T-helper 2 cell (primary cell): Measurements from ENCODE around the gene TNS3.
"Not testable (repeated sequence)": the region's sequence is repeated elsewhere in the genome, so short reads cannot be mapped to it uniquely, and the experiment has no call there.

Experiments used
- DNase-seq, 5 experiments: peaks; one replicate each; pipeline versions ENCODE4 v3.0.0 to v3.0.0-alpha.2; 2012 to 2022
- total RNA-seq, 2 donors: gene quantifications; one replicate each; lab custom pipeline; 2026; lab: John Stamatoyannopoulos, UW

TNS3 gene
- total RNA-seq = 0 to 0.88 reads per million in 2 donors

- no peak for DNase-seq
Measured at GRCh38 chr7:47581804-47582763, at the start of gene TNS3. Gene TNS3, minus strand, starts transcription at chr7:47582111. Its CDS starts 142,475 bp downstream, at chr7:47439636.

- DNase-seq = no peak
Measured at GRCh38 chr7:47631711-47632110, 49.8 kb upstream of the TNS3 start.

GRCh38 chr7:47627580-47628283, 45.8 kb upstream of the TNS3 start:
- DNase-seq = no peak

GRCh38 chr7:47625861-47626715, 44.2 kb upstream of the TNS3 start:
- DNase-seq = no peak

- DNase-seq = no peak
Measured at GRCh38 chr7:47624689-47625088, 42.8 kb upstream of the TNS3 start.

DNA sequence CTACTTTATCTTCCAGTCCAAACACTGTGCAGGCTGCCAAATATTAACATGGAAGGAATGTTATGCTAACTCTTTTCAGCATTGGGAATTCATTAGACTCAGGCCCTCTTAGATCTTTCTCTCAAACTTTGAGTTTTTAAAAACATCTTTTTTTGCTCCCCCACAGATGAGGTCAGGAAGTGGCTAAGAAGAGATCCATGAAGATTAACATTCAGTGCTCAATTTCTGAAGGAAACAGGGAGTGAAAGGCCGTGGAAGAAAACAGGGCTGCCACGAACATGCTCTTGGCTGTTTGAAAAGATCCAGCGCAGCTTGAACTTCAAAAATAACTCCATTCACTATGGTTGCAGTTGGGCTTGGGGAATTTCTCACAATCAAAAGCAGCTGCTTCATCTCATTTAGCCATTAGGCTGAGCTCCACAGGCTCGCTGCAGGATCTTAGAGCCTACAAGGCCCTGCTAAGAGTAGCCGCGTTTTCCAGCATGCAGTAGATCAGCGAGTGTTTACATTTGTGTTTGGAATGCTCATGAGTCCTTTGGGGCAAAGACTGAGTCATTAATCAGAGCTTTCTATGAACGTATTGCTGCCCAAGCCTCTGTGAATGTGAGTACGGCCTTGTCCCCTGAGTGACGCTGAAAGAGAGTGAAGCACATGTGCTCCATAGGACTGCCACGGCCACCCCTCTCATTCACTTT, 41.2 kb upstream of the TNS3 start:
- no peak for DNase-seq

- no peak for DNase-seq
Measured at GRCh38 chr7:47622586-47622945, 40.7 kb upstream of the TNS3 start.

- DNase-seq = no peak
Measured at GRCh38 chr7:47621979-47622561, 40.2 kb upstream of the TNS3 start.

GRCh38 chr7:47621347-47621746, 39.4 kb upstream of the TNS3 start:
- no peak for DNase-seq

- DNase-seq = no peak
Measured at GRCh38 chr7:47619806-47620205, 37.9 kb upstream of the TNS3 start.

- no peak for DNase-seq
Measured at GRCh38 chr7:47617131-47617530, 35.2 kb upstream of the TNS3 start.

DNA sequence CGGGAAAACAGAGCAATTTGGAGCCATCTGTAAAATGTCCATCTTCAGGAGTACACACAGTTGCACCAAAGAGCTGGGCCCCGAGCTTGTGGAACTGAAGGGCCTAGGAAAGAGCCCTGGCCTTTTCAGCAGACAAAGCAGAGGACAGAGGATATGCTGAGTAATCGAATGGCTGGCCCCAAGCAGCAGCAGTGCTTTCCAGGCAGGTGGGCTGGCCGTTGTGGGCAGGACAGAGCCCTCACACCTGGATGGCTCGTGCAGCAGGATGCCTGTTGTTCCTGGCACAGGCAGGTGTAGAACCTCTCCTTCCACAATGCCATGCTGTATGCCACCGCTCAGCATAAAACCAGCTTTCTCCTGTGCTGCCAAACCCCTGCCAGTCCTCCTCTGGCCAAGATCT, 32.5 kb upstream of the TNS3 start:
- no peak for DNase-seq

GRCh38 chr7:47611045-47611511, 29.2 kb upstream of the TNS3 start:
- DNase-seq = no peak

- no peak for DNase-seq
Measured at GRCh38 chr7:47610506-47611044, 28.7 kb upstream of the TNS3 start.

DNA sequence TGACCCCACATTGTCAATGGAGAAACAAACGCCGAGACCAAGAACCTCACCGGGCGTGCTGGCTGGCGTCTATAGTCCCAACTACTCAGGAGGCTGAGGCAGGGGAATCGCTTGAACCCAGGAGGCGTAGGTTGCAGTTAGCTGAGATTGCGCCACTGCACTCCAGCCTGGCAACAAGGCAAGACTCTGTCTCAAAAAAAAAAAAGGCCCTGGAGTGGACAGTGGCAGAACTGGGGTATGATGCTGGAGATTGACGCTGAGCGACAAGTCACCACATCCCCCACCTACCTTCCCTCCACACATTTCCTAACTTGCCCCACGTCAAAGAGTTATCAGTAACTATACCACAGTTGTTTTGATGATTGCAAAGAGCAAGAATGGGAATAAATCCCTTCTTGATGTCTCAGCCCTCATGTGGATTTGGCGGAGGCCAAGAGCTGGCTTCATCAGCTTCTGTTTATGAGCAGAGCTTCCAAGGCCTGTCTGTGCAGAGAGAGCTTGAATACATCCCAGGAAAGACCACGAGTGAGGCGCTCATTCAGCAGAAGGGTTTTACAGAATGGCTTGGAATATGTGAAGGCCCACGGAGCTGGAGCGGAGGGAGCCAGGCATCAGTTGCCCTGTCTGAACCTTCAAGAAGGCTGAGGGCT, 28.0 kb upstream of the TNS3 start:
- no peak for DNase-seq

DNA sequence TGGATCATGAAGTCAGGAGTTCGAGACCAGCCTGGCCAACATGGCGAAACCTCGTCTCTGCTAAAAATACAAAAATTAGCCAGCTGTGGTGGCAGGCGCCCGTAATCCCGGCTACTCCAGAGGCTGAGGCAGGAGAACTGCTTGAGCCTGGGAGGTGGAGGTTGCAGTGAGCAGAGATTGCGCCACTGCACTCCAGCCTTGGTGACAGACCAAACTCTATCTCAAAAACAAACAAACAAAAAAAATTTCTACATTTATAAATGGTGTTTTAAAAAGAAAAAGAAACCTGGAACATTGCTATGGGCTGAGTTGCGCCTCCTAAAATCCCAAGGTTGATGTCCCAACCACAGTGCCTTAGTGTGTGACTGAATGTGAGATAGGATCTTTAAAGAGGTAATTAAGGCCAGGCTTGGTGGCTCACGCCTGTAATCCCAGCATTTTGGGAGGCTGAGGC, 24.7 kb upstream of the TNS3 start:
- DNase-seq = not testable (repeated sequence)

DNA sequence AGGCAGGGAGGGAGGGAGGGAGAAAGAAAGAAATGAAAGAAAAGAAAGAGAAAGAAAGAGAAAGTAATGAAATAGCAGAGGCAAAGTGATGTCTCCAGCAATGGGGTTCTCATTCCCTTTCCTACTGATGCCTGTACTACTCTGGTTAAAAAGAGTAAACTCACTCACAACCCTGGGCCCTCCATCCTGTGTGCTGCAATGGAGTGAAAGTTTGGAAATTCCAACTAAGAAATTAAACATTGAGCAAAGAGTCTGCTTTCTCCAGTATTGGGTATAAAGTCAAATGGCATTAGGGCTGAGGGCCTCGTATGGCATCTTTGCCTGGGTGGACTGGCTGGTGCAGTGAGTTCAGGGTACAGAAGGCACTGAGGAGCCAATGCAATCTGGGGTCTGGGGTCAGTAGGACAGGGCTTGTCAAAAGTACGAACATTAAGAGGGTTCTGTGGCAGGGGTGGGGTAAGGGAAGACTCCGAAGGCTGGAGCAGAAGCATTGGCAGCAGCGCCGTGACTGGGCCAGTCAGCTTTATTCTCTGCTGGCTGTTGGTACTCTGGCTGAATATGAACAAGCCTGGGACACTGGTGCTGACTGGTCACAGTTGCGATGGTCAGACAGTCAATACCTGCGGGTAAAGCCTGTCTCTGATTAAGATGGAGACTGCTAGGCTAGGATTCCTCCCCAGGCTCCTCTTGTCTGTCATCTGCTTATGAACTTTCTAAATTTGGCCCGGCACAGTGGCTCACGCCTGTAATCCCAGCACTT, 24.1 kb upstream of the TNS3 start:
- no peak for DNase-seq

- DNase-seq = no peak
Measured at GRCh38 chr7:47604496-47604890, 22.6 kb upstream of the TNS3 start.

DNA sequence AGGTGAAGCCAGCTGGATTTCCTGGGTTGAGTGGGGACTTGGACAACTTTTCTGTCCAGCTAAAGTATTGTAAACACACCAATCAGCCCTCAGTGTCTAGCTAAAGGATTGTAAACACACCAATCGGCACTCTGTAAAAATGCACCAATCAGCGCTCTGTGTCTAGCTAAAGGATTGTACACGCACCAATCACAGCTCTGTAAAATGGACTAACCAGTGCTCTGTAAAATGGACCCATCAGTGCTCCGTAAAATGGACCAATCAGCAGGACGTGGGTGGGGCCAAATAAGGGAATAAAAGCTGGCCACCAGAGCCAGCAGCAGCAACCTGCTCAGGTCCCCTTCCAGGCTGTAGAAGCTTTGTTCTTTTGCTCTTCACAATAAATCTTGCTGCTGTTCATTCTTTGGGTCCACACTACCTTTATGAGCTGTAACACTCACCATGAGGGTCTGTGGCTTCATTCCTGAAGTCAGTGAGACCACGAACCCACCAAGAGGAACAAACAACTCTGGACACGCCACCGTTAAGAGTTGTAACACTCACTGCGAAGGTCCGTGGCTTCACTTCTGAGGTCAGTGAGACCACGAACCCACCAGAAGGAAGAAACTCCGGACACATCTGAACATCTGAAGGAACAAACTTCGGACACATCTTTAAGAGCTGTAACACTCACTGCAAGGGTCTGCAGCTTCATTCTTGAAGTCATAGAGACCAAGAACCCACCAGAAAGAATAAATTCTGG, 21.8 kb upstream of the TNS3 start:
- not testable (repeated sequence) for DNase-seq
